Esophagus squamous epithelium (tissue), 4 donors: Measurements from ENCODE around the gene APMAP.

Source experiments
- CTCF ChIP-seq, 6 experiments: fragments of 450-650 bp in 4 of 6; fragments of 200-600 bp in 2 of 6; sonication (generic) in 2 of 6; IDR thresholded peaks; one replicate each; pipeline ENCODE4 v1.5.1; 2016 to 2019; ENCODE audit warnings: antibody characterized with exemption in 6 of 6, mild to moderate bottlenecking in 4 of 6, moderate library complexity in 4 of 6
- POLR2A ChIP-seq, 4 donors: fragments of 450-650 bp; IDR thresholded peaks; one replicate each; pipeline ENCODE4 v1.6.1; 2017; ENCODE audit warnings: antibody characterized with exemption in 4 of 4, mild to moderate bottlenecking in 4 of 4, moderate library complexity in 3 of 4

GRCh38 chr20:24942679-24943078, 49.9 kb downstream of the APMAP start:
- no peak for TF ChIP-seq CTCF (IDR thresholded peaks at IDR 0.05)
- TF ChIP-seq POLR2A (IDR thresholded peaks at IDR 0.05), result no peak
